ENCODE measurements around the gene FOXJ3. TPM values are rescaled to one million over a fixed set of nuclear protein-coding genes. Genes with fewer than 3 reads are reported as not detected.
A peak's percentile ranks its signal among the peaks of the same experiment; 100 is the strongest.

FOXJ3 gene
- total RNA-seq (2021; fragmentation: NEBNext Ultra II Directional; extraction: Animal tissue kit (Norgen Biotek cat#: 25700)) (43.8 and 48.6 TPM in 2 replicates), polyA plus RNA-seq (2011; rRNA removed) (38.8 and 51.9 TPM in 2 replicates), polyA minus RNA-seq (2011; rRNA and poly(A)+ RNA removed) (81.6 and 120 TPM in 2 replicates)
- polyA plus RNA-seq (2011; cell fraction: cytosol; rRNA removed) = 29.2 TPM
- polyA plus RNA-seq (2011; cell fraction: nucleus; rRNA removed) = 53.1 TPM
- 16.5 to 22.0 TPM (median 20.4 TPM) in 4 replicates for polyA plus RNA-seq (2012, experiment 1 of 2)
- 3.3 TPM for polyA plus RNA-seq (2012, experiment 2 of 2)
- polyA plus RNA-seq (2013, experiment 1 of 2) = 28.2 TPM
- 27.9 TPM for polyA plus RNA-seq (2013, experiment 2 of 2)
- 25.5 TPM for polyA minus RNA-seq (2011; cell fraction: cytosol; rRNA and poly(A)+ RNA removed)
- polyA minus RNA-seq (2011; cell fraction: nucleus; rRNA and poly(A)+ RNA removed) = 71.6 TPM
- long read RNA-seq, experiment 1, full-length matches to known transcripts = 1 of 13 reads
- long read RNA-seq, experiment 1, partial matches to known transcripts = 1 of 13 reads
- long read RNA-seq, experiment 1, other reads (novel, unspliced or antisense) = 11 of 13 reads
- long read RNA-seq, experiment 2, partial matches to known transcripts = 0 of 5 reads
- long read RNA-seq, experiment 2, other reads (novel, unspliced or antisense) = 5 of 5 reads

DNA sequence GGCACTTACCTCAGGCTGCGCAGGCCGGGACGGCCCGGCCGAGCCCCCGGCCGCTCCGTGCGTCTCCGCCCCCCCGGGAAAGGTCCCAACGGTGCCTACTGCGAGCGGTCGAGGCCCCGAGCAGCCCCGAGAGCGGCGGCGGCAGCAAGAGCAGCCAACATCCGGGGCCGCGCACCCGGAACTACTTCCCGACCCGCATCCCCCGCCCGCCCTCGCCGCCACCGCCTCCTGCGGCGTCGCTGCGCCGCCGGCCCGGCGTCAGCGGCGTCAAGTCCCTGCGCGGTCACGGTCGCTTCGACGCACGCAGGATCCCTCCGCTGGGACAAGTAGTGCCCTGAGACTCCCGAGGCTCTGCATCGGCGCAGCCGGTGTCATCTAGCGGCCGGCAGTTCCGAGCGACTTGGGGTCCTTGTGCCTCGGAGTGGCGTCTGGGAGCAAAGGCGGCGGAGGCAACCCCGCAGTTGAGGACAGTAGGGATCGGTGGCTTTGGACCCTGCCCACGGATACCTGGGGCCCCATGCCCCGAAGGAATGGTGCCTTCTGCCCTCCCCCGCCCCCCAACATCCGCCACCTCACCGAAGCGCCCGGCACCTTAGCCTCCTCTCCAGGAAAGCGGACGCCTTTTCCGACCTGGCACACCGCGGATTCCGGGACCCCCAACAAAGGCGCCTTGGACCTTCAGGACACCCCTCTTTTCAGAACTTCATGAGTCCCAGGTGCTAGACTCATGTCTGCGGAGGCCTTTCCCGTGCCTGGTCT lies at the start of gene FOXJ3:
Gene FOXJ3 (minus strand): TSS at position 186 of the 759 bp plus-strand sequence. CDS start 24,142 bp downstream, outside the sequence.
- H3K79me1 ChIP-seq (ENCODE audit: low read depth, low read length) = no peaks in the 10 kb centered on the region
- peak; percentile 90 to 95 for DNase-seq (ENCODE audit: low read depth in 1 of 2, low spot score in 2 of 2)
- peaks cover 7% of the 10 kb centered on the region for H3K23me2 ChIP-seq (ENCODE audit: low read depth, low read length)
- H4K5ac ChIP-seq (ENCODE audit: insufficient read length, low read depth, low read length) = peak within 1 kb of the TSS; percentile 66
- H3K4me3 ChIP-seq (ENCODE audit: extremely low read depth in 1 of 4, insufficient read depth in 2 of 4, low read depth in 3 of 4, low read length in 4 of 4) = peak within 1 kb of the TSS; percentile 85 to 94 (median 92)
- H2BK15ac ChIP-seq (ENCODE audit: low read length) = peak within 1 kb of the TSS; percentile 72; the same call in 1 of the 2 replicates
- H3K36me3 ChIP-seq (ENCODE audit: control insufficient read depth in 2 of 4, insufficient read depth in 4 of 4, low read length in 3 of 4) = no peaks in the 10 kb centered on the region
- H4K20me1 ChIP-seq (replicated peaks in 1 of 2; ENCODE audit: control insufficient read depth in 1 of 2, insufficient read depth in 2 of 2, low read length in 2 of 2) = peaks cover 0 to 9% of the 10 kb centered on the region in 2 experiments
- peak within 1 kb of the TSS; percentile 43; the same call in 1 of the 2 replicates for H2BK12ac ChIP-seq (ENCODE audit: low read depth, low read length)
- H2AFZ ChIP-seq (ENCODE audit: low read length) = 0 out of 2 replicates have a peak within 1 kb of the TSS, but pooled peaks have one; percentile 46
- no peaks in the 10 kb centered on the region for H3K9me3 ChIP-seq (ENCODE audit: insufficient read depth in 2 of 2, low read depth in 1 of 2, low read length in 1 of 2)
- no peak within 1 kb of the TSS for H2AK5ac ChIP-seq (ENCODE audit: low read depth, low read length)
- H3K4ac ChIP-seq (replicated peaks; ENCODE audit: insufficient read length, low read depth, low read length) = peak within 1 kb of the TSS; percentile 81
- CTCF ChIA-PET (ENCODE audit: partially characterized antibody) = interaction anchor here (0.9 kb wide), 1 partner anchor 160 kb away, joined by 3 read pairs; no protein-coding TSS in a partner anchor
- peak within 1 kb of the TSS; percentile 94 for H3K27ac ChIP-seq (ENCODE audit: low read depth, low read length)
- peaks cover 32 to 43% of the 10 kb centered on the region in 2 experiments for H3K79me2 ChIP-seq (ENCODE audit: control insufficient read depth in 1 of 2, insufficient read depth in 2 of 2, low read length in 2 of 2)
- no peak within 1 kb of the TSS for H3K23ac ChIP-seq (ENCODE audit: insufficient read length)
- peak within 1 kb of the TSS; percentile 94 for H2BK5ac ChIP-seq (ENCODE audit: low read depth, low read length)
- no peaks in the 10 kb centered on the region for H3K27me3 ChIP-seq (replicated peaks in 1 of 4; ENCODE audit: control insufficient read depth in 3 of 4, extremely low read depth in 1 of 4, insufficient read depth in 3 of 4, low read length in 3 of 4)
- H3K9ac ChIP-seq (replicated peaks in 1 of 4; ENCODE audit: extremely low read depth in 1 of 4, low read depth in 3 of 4, low read length in 3 of 4) = peak within 1 kb of the TSS; percentile 75 to 97 (median 88)
- WGBS, 2 experiments (ENCODE audit: extremely low coverage in 1 of 2, insufficient coverage in 1 of 2, insufficient read length in 1 of 2, insufficient replicate concordance in 2 of 2, low coverage in 1 of 2, low lambda C conversion rate in 2 of 2, missing lambda C conversion rate in 1 of 2) = 1% methylated on average over 34 of the region's 79 CpGs; no CpG with 5 or more reads in 1 of the 2 experiments
- H3K56ac ChIP-seq (replicated peaks; ENCODE audit: insufficient read length, low read depth, low read length) = peak within 1 kb of the TSS; percentile 62
- H4K91ac ChIP-seq (replicated peaks; ENCODE audit: insufficient read length, low read length) = peak within 1 kb of the TSS; percentile 80
- peak within 1 kb of the TSS; percentile 90 for H4K8ac ChIP-seq (ENCODE audit: extremely low read depth, insufficient read depth, low read length)
- H2BK20ac ChIP-seq (ENCODE audit: low read length) = no peak within 1 kb of the TSS
- H3K14ac ChIP-seq (ENCODE audit: insufficient read length) = no peak within 1 kb of the TSS
- no peak for FAIRE-seq
- H3K4me2 ChIP-seq (ENCODE audit: insufficient read depth in 1 of 2, low read depth in 2 of 2, low read length in 2 of 2) = peak within 1 kb of the TSS; percentile 73 to 90
- peak within 1 kb of the TSS; percentile 86 for H3K18ac ChIP-seq (ENCODE audit: extremely low read depth, low read length)
- no peak within 1 kb of the TSS for H2BK120ac ChIP-seq (replicated peaks; ENCODE audit: low read depth, low read length)
- POLR2A ChIA-PET (ENCODE audit: partially characterized antibody) = interaction anchor here (0.7 to 1.2 kb wide), 5 partner anchors 11 to 843 kb away, joined by 3 to 5 read pairs (median 3); partner anchors contain the start of gene YBX1
- H3K4me1 ChIP-seq (replicated peaks in 1 of 4; ENCODE audit: control insufficient read depth in 3 of 4, insufficient read depth in 4 of 4, low read length in 3 of 4) = peaks cover 0 to 5% (median 3%) of the 10 kb centered on the region in 4 experiments; a peak in 6 of 7 replicates
- TF ChIP-seq TBP (IDR thresholded peaks at IDR 0.05; ENCODE audit: low read depth, low read length) = peak; percentile 95
- peak; percentile 93 for TF ChIP-seq CREB1 (IDR thresholded peaks at IDR 0.05)
- TF ChIP-seq CTBP2 (IDR thresholded peaks at IDR 0.05; ENCODE audit: borderline replicate concordance, insufficient read depth, insufficient read length, low read length) = no peak
- no peak for TF ChIP-seq SIX5 (IDR thresholded peaks at IDR 0.05; ENCODE audit: low read depth, low read length)
- peak; percentile 98 for TF ChIP-seq CHD2 (IDR thresholded peaks at IDR 0.05; ENCODE audit: low read length)
- peak in 1 of 2 experiments; percentile 88; a peak in 2 of 4 replicates for TF ChIP-seq SIN3A (conservative IDR thresholded peaks at IDR 0.05 in 1 of 2, IDR thresholded peaks at IDR 0.05 in 1 of 2; ENCODE audit: low read depth in 1 of 2, low read length in 2 of 2)
- TF ChIP-seq POU5F1 (IDR thresholded peaks at IDR 0.05; ENCODE audit: low read depth, low read length) = no peak
- no peak for TF ChIP-seq CBX8 (IDR thresholded peaks at IDR 0.05; ENCODE audit: borderline replicate concordance, low read depth, low read length)
- TF ChIP-seq KDM5A (IDR thresholded peaks at IDR 0.05; ENCODE audit: low read length) = no peak

Data from H1 (cell line).